Panc1 (cell line): ENCODE data around the gene CMIP. TPM values are rescaled to one million over a fixed set of nuclear protein-coding genes. Genes with fewer than 3 reads are reported as not detected.

Source experiments
- ATAC-seq: fragments of 200-7000 bp; cut with Tn5 transposase; 2 replicates; pipeline ENCODE4 v1.9.1; 2020; ENCODE audit warnings: mild to moderate bottlenecking, moderate library complexity
- BruUV-seq: library from RNA; stranded (reverse); fragments of 400-500 nt; replicated peaks from 2 replicates; lab custom pipeline; 2021; lab: Mats Ljungman, UMichigan
- CTCF ChIA-PET: fragments of 300-600 bp; sonication (Branson Sonifier 250); formaldehyde crosslinking; loops from one replicate; lab custom pipeline; 2022; ENCODE audit warnings: antibody characterized with exemption; lab: Charles Lee
- POLR2A ChIA-PET: fragments of 300-600 bp; sonication (Branson Sonifier 250); formaldehyde crosslinking; loops from one replicate; lab custom pipeline; 2022; ENCODE audit warnings: antibody characterized with exemption; lab: Charles Lee
- DNase-seq: peaks from one replicate; pipeline ENCODE4 v3.0.0-alpha.2; 2010; ENCODE audit warnings: low read depth, low spot score
- H3K27ac ChIP-seq: 2 replicates; pipeline ENCODE4 v1.5.1; 2011; ENCODE audit warnings: mild to moderate bottlenecking, low read length, inconsistent platforms
- H3K27me3 ChIP-seq: fragments of 200-500 bp; sonication (Bioruptor generic); 2 replicates; pipeline ENCODE4 v1.6.0; 2014; ENCODE audit warnings: low read length, inconsistent platforms; ENCODE audit not compliant: control insufficient read depth, insufficient read depth
- H3K36me3 ChIP-seq: fragments of 200-500 bp; sonication (Bioruptor generic); 2 replicates; pipeline ENCODE4 v1.5.1; 2014; ENCODE audit warnings: inconsistent platforms, mild to moderate bottlenecking, low read length, moderate library complexity; ENCODE audit not compliant: control insufficient read depth, insufficient read depth
- H3K4me1 ChIP-seq: 2 replicates; pipeline ENCODE4 v1.5.1; 2011; ENCODE audit warnings: inconsistent platforms, mild to moderate bottlenecking, low read length, moderate library complexity; ENCODE audit not compliant: control insufficient read depth, insufficient read depth
- H3K4me3 ChIP-seq, 2 experiments: 2 replicates each; pipeline ENCODE4 v1.5.1; 2011 to 2012; ENCODE audit warnings: low read depth in 2 of 2, low read length in 2 of 2, mild to moderate bottlenecking in 2 of 2, inconsistent platforms in 1 of 2, moderate library complexity in 1 of 2
- H3K9me3 ChIP-seq: fragments of 200-500 bp; sonication (Bioruptor generic); 2 replicates; pipeline ENCODE4 v1.5.1; 2014; ENCODE audit warnings: low read depth, mild to moderate bottlenecking, inconsistent platforms, low read length, moderate library complexity; ENCODE audit not compliant: control insufficient read depth, insufficient read depth
- POLR2AphosphoS5 ChIP-seq: IDR thresholded peaks from 2 replicates; pipeline ENCODE4 v1.6.1; 2012; ENCODE audit warnings: mild to moderate bottlenecking, low read depth, low read length, moderate library complexity
- SIN3A ChIP-seq: IDR thresholded peaks from 2 replicates; pipeline ENCODE4 v1.6.1; 2012; ENCODE audit warnings: low read depth, mild to moderate bottlenecking, low read length, moderate library complexity, borderline replicate concordance; ENCODE audit not compliant: insufficient read depth
- TCF7L2 ChIP-seq: IDR thresholded peaks from 2 replicates; pipeline ENCODE4 v1.6.1; 2011; ENCODE audit warnings: mild to moderate bottlenecking, low read depth, low read length, inconsistent platforms
- in situ Hi-C: cut with HindIII; loops from 2 replicates; pipeline ENCODE4 v1.10.0; 2016; ENCODE audit warnings: low sequenced_read_pairs, low pct_unique_long_range_greater_than_20kb
- intact Hi-C: fragments of 100-400 bp; cut with micrococcal nuclease; formaldehyde crosslinking; loops from one replicate; pipeline ENCODE4 v1.10.0; 2022; ENCODE audit not compliant: unreplicated experiment
- total RNA-seq: library from RNA; stranded (reverse); gene quantifications from one replicate; pipeline ENCODE4 v1.2.1, GENCODE V29; 2021; ENCODE audit not compliant: unreplicated experiment
- TF ChIP-seq, protein P1 (sequence below): fragments of 450-650 bp; IDR thresholded peaks from 2 replicates; pipeline ENCODE4 v1.5.1; 2017; ENCODE audit warnings: mild to moderate bottlenecking
- TF ChIP-seq, protein P2 (sequence below), 2 experiments: IDR thresholded peaks; 2 replicates each; pipeline ENCODE4 v1.6.1; 2011 to 2012; ENCODE audit warnings: low read depth in 2 of 2, control low read depth in 1 of 2, low read length in 1 of 2, mild to moderate bottlenecking in 1 of 2, moderate library complexity in 1 of 2; ENCODE audit not compliant: insufficient read depth in 1 of 2

CMIP gene
- total RNA-seq, 1 experiment from 2014 or later: 49.7 TPM

DNA sequence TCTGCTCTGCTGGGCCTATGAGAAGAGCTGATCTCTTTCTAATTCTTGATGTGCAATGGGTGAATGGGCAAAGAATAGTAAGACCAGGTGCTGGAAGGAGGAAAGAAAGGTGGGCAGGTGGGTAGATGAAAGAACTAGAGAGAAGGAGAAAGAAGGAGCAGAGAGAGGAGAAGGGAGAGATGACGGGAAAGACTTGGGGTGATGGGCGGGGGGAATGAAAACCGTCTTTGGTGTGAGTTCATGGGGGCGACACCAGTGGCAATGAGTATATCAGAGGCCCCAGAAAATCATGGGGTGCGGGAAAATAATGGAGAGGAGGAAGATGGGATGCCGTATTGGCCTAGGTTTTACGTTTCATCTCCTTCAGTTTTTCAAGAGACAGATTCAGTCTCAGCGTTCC, 205.7 kb downstream of the CMIP start:
- ChIA-PET CTCF (no interaction called here), POLR2A (no interaction called here)
- in situ Hi-C loops: no loop called here
- no TSS peak for BruUV-seq
- intact Hi-C loops: no loop called here
- Histone ChIP-seq H3K27ac (no peak overlapping the region), H3K27me3 (no peaks in the 10 kb centered on the region), H3K36me3 (no peaks in the 10 kb centered on the region), H3K4me3 (no peak overlapping the region), H3K4me1 (no peaks in the 10 kb centered on the region), H3K9me3 (no peaks in the 10 kb centered on the region)
- TF ChIP-seq POLR2AphosphoS5 (no peak), SIN3A (no peak), TCF7L2 (no peak)
- TF ChIP-seq, protein P1, sequence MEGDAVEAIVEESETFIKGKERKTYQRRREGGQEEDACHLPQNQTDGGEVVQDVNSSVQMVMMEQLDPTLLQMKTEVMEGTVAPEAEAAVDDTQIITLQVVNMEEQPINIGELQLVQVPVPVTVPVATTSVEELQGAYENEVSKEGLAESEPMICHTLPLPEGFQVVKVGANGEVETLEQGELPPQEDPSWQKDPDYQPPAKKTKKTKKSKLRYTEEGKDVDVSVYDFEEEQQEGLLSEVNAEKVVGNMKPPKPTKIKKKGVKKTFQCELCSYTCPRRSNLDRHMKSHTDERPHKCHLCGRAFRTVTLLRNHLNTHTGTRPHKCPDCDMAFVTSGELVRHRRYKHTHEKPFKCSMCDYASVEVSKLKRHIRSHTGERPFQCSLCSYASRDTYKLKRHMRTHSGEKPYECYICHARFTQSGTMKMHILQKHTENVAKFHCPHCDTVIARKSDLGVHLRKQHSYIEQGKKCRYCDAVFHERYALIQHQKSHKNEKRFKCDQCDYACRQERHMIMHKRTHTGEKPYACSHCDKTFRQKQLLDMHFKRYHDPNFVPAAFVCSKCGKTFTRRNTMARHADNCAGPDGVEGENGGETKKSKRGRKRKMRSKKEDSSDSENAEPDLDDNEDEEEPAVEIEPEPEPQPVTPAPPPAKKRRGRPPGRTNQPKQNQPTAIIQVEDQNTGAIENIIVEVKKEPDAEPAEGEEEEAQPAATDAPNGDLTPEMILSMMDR: no peak
- TF ChIP-seq, protein P2, sequence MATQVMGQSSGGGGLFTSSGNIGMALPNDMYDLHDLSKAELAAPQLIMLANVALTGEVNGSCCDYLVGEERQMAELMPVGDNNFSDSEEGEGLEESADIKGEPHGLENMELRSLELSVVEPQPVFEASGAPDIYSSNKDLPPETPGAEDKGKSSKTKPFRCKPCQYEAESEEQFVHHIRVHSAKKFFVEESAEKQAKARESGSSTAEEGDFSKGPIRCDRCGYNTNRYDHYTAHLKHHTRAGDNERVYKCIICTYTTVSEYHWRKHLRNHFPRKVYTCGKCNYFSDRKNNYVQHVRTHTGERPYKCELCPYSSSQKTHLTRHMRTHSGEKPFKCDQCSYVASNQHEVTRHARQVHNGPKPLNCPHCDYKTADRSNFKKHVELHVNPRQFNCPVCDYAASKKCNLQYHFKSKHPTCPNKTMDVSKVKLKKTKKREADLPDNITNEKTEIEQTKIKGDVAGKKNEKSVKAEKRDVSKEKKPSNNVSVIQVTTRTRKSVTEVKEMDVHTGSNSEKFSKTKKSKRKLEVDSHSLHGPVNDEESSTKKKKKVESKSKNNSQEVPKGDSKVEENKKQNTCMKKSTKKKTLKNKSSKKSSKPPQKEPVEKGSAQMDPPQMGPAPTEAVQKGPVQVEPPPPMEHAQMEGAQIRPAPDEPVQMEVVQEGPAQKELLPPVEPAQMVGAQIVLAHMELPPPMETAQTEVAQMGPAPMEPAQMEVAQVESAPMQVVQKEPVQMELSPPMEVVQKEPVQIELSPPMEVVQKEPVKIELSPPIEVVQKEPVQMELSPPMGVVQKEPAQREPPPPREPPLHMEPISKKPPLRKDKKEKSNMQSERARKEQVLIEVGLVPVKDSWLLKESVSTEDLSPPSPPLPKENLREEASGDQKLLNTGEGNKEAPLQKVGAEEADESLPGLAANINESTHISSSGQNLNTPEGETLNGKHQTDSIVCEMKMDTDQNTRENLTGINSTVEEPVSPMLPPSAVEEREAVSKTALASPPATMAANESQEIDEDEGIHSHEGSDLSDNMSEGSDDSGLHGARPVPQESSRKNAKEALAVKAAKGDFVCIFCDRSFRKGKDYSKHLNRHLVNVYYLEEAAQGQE (IDR thresholded peaks at IDR 0.05; ENCODE audit: insufficient read depth in 1 of 2, low read depth in 2 of 2, low read length in 1 of 2): no peak
- no peak for ATAC-seq
- no peak for DNase-seq

DNA sequence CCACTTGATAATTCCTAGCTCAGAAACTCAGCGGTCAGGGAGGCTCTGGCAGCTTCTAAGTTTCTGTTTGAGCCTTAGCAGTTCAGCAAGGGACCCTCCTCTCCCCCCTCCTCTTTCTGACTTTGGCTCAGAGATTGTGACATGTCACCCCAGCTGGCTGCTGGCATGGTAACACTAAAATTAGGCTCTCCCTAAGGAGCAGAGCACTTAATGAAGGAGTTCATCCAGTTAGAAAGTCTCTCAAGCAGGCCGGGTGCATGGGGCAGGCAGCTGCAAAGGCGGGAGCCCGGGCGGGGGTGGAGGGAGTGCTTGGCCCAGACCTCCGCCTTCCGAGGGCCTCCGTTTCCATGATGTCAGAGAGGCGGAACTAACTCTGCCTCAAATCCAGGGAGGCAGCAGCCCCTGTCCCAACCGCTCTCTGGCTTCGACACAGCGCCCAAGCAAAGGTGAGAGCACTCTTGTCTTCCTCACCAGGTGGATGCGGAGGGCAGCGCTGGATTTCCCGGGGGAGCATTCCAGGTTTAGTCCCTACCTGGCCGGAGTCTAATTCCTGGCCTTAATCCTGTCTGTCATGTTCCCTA, 206.5 kb downstream of the CMIP start:
- DNase-seq (no peak), ATAC-seq (no peak)
- Histone ChIP-seq H3K36me3 (no peaks in the 10 kb centered on the region), H3K4me1 (no peaks in the 10 kb centered on the region), H3K4me3 (no peak overlapping the region), H3K9me3 (no peaks in the 10 kb centered on the region), H3K27me3 (no peaks in the 10 kb centered on the region), H3K27ac (no peak overlapping the region)
- intact Hi-C loops: no loop called here
- ChIA-PET CTCF (no interaction called here), POLR2A (no interaction called here)
- BruUV-seq: no TSS peak
- no peak for TF ChIP-seq POLR2AphosphoS5
- TF ChIP-seq, protein P1: no peak
- no peak for TF ChIP-seq SIN3A
- no peak for TF ChIP-seq TCF7L2
- TF ChIP-seq, protein P2 (IDR thresholded peaks at IDR 0.05; ENCODE audit: insufficient read depth in 1 of 2, low read depth in 2 of 2, low read length in 1 of 2): no peak
- in situ Hi-C loops: no loop called here
